ENCODE data around the gene ERI3. TPM values are rescaled to one million over a fixed set of nuclear protein-coding genes. Genes with fewer than 3 reads are reported as not detected.

Gene ERI3
- total and polyA plus RNA-seq, 2 donors from 2014 or later, result 60.4 to 126 TPM

GRCh38 chr1:44297695-44298400 is 57.2 kb downstream of the ERI3 start:
- no peaks in the 10 kb centered on the region for H3K9me3 ChIP-seq (ENCODE audit: control insufficient read depth in 2 of 3, insufficient read depth in 1 of 3, low read length in 3 of 3)
- FAIRE-seq (no peak), DNase-seq (no peak)
- H3K27ac ChIP-seq (ENCODE audit: low read depth in 2 of 2, low read length in 2 of 2), result no peak overlapping the region
- peaks cover 0 to 29% (median 14%) of the 10 kb centered on the region in 3 donors for H3K36me3 ChIP-seq (ENCODE audit: control insufficient read depth in 2 of 3, insufficient read depth in 3 of 3, low read length in 3 of 3)
- no peak overlapping the region for H3K9ac ChIP-seq (ENCODE audit: low read length in 3 of 3)
- no peak overlapping the region for H3K4me3 ChIP-seq (ENCODE audit: low read length in 3 of 3)
- no peaks in the 10 kb centered on the region for H3K27me3 ChIP-seq (ENCODE audit: control insufficient read depth, insufficient read depth, low read length)
- intact Hi-C loops (cut with DNase I), result no loop called here
- no peak for TF ChIP-seq CTCF (IDR thresholded peaks at IDR 0.05; ENCODE audit: borderline replicate concordance, extremely low read depth, insufficient read depth)
- peaks cover 2 to 10% (median 5%) of the 10 kb centered on the region in 3 donors for H3K4me1 ChIP-seq (ENCODE audit: control insufficient read depth in 2 of 3, insufficient read depth in 2 of 3, low read depth in 1 of 3, low read length in 3 of 3)

GRCh38 chr1:44296806-44297205 is 58.3 kb downstream of the ERI3 start:
- no peak overlapping the region for H3K9ac ChIP-seq (ENCODE audit: low read length in 3 of 3)
- H3K27ac ChIP-seq (ENCODE audit: low read depth in 2 of 2, low read length in 2 of 2), result no peak overlapping the region
- DNase-seq, result peak in 4 of 5 donors; percentile 62 to 82 (median 76)
- no peak for TF ChIP-seq CTCF (IDR thresholded peaks at IDR 0.05; ENCODE audit: borderline replicate concordance, extremely low read depth, insufficient read depth)
- no peak for FAIRE-seq
- H3K4me1 ChIP-seq (ENCODE audit: control insufficient read depth in 2 of 3, insufficient read depth in 2 of 3, low read depth in 1 of 3, low read length in 3 of 3), result peaks cover 2 to 10% (median 5%) of the 10 kb centered on the region in 3 donors
- H3K27me3 ChIP-seq (ENCODE audit: control insufficient read depth, insufficient read depth, low read length), result no peaks in the 10 kb centered on the region
- intact Hi-C loops (cut with DNase I), result no loop called here
- no peak overlapping the region for H3K4me3 ChIP-seq (ENCODE audit: low read length in 3 of 3)
- H3K9me3 ChIP-seq (ENCODE audit: control insufficient read depth in 2 of 3, insufficient read depth in 1 of 3, low read length in 3 of 3), result no peaks in the 10 kb centered on the region
- H3K36me3 ChIP-seq (ENCODE audit: control insufficient read depth in 2 of 3, insufficient read depth in 3 of 3, low read length in 3 of 3), result peaks cover 0 to 26% (median 14%) of the 10 kb centered on the region in 3 donors

GRCh38 chr1:44296086-44296485 is 59.0 kb downstream of the ERI3 start:
- peaks cover 0 to 32% (median 14%) of the 10 kb centered on the region in 3 donors for H3K36me3 ChIP-seq (ENCODE audit: control insufficient read depth in 2 of 3, insufficient read depth in 3 of 3, low read length in 3 of 3)
- no peak overlapping the region for H3K4me3 ChIP-seq (ENCODE audit: low read length in 3 of 3)
- H3K9me3 ChIP-seq (ENCODE audit: control insufficient read depth in 2 of 3, insufficient read depth in 1 of 3, low read length in 3 of 3), result no peaks in the 10 kb centered on the region
- no peaks in the 10 kb centered on the region for H3K27me3 ChIP-seq (ENCODE audit: control insufficient read depth, insufficient read depth, low read length)
- no peak overlapping the region for H3K27ac ChIP-seq (ENCODE audit: low read depth in 2 of 2, low read length in 2 of 2)
- FAIRE-seq (no peak), DNase-seq (peak in 4 of 5 donors; percentile 68 to 85 (median 77))
- intact Hi-C loops (cut with DNase I), result no loop called here
- no peak overlapping the region for H3K9ac ChIP-seq (ENCODE audit: low read length in 3 of 3)
- no peak for TF ChIP-seq CTCF (IDR thresholded peaks at IDR 0.05; ENCODE audit: borderline replicate concordance, extremely low read depth, insufficient read depth)
- H3K4me1 ChIP-seq (ENCODE audit: control insufficient read depth in 2 of 3, insufficient read depth in 2 of 3, low read depth in 1 of 3, low read length in 3 of 3), result peaks cover 2 to 10% (median 5%) of the 10 kb centered on the region in 3 donors

Measured in kidney (tissue), 14 donors.